GM18868 (cell line): ENCODE results near the gene SLC49A3.
"Not testable (repeated sequence)": the region's sequence is repeated elsewhere in the genome, so short reads cannot be mapped to it uniquely, and the experiment has no call there.

Experiments
- ATAC-seq: cut with Tn5 transposase; IDR thresholded peaks from one replicate; pipeline ENCODE4 v1.9.1; 2021; ENCODE audit warnings: mild to moderate bottlenecking, moderate library complexity; ENCODE audit not compliant: unreplicated experiment

The SLC49A3 gene

DNA sequence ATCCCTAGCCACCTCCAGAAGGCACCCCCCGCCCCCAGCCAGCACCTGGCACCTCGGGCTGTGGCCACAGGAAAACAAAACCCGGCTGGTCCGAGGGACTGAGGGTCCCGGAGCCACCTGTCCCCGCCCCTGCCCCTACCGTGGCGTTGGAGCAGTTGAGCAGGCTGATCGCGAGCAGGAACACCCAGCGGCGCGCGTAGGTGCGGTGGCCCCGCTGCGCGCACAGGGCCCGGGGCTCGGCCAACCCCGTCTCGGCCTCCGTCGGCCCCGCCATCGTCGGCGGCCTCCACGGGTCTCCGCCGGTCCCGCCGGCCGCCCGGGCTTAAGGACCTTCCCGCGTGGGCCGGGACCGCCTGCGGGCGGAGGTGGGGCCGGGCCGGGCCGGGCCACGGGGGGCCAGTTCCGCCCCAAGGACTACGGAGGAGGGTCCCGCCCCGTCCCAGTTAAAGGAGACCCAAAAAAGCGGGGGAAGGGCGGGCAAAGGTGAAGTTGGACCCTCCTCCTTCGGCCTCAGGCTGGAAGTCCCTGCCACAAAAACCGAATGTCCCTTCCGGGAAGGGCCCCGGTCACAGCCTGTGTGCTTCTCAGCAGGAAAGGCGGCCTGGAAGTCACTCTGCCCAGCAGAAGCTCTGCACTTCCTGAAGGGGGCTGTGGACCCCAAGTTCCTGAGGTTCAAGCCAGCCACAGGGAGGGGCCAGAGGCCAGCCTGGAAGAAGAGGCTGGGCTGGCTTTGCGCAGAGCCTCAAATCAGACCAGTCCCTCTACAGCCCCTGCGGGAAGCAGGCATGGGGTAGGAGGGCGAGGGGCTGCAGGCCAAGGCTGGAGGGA is at the start of gene SLC49A3:
Gene SLC49A3 (minus strand): TSS at position 298 of the 828 bp plus-strand sequence. CDS start 24 bp downstream, at position 274.
- ATAC-seq = peak; percentile 41

DNA sequence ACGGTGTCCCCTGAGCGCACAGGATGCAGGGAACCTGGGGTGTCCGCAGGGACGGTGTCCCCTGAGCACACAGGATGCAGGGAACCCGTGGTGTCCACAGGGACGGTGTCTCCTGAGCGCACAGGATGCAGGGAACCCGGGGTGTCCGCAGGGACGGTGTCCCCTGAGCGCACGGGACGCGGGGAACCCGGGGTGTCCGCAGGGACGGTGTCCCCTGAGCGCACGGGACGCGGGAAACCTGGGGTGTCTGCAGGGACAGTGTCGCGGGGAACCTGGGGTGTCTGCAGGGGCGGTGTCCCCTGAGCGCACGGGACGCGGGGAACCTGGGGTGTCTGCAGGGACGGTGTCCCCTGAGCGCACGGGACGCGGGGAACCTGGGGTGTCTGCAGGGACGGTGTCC is 47.6 kb upstream of the SLC49A3 start:
- ATAC-seq = not testable (repeated sequence)

DNA sequence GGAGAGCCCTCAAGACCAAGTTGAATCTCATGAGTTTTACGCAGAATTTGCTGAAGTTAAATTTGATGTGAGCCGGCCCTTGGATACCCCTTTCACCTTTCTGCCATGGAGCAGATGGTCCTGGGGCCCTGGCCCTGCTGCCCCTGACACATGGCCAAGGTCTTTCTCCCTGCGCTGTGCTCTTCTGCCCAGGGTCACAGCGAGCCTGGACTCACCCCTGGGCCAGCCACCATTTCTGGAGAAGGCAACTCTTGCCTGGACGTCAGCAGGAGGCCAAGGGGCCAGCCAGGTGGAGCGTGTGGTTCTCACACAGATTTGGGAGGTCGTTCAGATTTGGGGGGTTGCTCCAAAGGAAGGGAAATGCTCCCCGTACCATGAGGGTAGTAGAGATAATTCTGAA is 46.6 kb upstream of the SLC49A3 start:
- no peak for ATAC-seq

DNA sequence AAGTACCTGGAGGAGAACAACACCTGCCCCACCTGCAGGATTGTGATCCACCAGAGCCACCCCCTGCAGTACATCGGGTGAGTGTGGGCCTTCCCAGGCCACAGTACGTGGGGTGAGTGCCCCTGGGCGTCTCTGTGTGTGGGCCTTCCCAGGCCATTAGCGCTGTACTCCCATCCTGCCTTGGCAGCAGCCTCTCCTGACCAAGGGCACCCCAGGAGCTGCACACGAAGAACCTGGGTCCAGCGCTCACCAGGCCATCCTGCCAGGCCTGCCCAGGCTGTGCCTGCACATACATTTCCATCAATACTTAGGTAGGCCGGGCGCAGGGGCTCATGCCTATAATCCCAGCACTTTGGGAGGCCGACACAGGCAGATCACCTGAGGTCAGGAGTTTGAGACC is 46.0 kb upstream of the SLC49A3 start:
- ATAC-seq = no peak

DNA sequence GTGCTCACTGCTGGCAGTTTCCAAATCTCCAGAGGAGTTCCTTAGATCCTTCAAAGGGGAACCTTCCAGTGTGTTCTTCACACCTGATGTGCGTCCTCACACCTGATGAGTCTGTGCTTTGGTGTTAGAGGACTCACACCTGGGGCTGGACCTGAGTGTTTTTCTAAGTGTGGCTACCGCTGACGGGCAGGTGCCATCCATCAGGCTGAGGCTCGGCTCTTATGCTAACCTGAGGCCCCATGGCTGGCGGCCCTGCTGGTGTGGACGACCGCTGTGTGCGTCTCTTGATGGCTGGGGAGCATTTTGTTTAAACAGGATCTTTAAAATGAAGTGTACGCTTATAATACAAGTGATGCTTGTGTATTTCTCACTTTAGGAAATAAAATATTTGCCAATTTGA is 45.1 kb upstream of the SLC49A3 start:
- no peak for ATAC-seq

DNA sequence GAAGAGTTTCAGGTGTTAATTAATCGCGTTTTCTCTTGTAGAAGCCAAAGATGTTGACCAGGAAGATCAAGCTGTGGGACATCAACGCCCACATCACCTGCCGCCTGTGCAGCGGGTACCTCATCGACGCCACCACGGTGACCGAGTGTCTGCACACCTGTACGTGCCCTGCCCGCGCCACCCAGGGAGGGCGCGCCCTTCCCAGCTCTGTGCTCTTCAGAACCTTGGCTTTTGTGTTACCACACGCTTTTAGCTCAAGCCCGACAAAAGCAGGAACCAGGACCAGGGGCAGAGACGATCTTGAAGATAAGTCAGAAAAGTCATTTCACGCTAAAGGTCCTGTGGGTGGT is 44.7 kb upstream of the SLC49A3 start:
- no peak for ATAC-seq

DNA sequence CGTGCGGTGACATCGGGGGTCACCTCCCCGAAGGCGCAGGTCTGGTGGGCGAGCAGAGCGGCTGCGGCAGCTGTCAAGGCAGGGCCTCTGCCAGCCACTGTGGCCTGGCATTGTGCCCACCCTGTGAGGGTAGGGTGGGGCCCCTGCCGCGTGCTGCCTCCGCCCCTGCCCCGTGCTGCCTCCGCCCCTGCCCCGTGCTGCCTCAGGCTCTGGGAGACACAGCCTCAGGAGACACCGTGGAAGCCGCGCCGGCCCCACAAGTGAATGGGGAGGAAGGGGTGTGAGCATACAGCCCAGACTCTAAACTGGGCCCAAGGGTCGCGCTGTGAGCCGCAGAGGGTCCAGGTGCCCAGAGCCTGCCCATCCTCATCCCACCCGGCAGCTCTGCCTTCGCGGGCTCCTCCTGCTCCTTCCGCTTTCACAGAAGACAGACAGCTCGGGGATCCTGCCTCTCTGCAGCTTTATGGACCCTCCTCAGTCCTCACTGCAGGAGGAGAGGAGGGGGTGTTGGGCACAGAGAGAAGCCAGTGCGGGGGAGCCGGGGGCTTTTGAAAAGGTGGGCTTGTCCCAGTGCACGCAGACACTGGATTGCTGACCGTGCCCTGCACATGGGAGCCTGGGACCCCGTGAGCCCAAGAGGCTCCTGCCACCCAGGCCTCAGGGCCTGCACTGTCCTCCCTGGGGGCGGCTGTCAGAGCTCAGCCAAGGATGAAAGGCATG is 44.1 kb upstream of the SLC49A3 start:
- ATAC-seq = no peak

DNA sequence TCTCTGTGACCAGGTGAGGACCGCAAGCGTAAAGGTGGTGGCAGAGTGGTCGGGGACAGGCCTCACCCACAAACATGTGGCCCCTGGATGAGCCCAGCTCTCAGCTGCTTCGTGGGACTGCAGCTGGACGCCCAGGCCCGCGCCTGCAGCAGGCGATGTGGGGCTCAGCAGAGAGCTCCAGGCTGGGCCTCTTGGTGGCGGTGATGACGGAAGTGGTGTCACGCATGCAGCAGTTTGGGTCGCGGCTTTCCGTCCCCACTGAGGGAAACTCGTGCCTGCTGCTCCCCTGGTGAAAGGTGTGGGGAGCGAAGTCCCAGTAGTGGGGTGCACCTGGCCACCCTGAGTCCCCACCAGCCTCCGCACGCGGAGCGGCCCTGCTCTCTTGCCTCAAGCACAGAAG is 43.5 kb upstream of the SLC49A3 start:
- no peak for ATAC-seq

DNA sequence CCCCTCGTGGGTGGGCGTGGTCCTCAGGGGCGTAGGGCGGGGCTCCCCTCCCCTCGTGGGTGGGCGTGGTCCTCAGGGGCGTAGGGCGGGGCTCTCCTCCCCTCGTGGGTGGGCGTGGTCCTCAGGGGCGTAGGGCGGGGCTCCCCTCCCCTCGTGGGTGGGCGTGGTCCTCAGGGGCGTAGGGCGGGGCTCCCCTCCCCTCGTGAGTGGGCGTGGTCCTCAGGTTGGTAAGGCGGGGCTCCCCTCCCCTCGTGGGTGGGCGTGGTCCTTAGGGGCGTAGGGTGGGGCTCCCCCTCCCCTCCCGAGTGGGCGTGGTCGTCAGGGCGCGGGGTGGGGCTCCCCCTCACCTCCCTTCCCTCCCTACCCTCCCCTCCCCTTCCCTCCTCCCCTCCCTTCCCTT is 43.0 kb upstream of the SLC49A3 start:
- ATAC-seq = not testable (repeated sequence)

DNA sequence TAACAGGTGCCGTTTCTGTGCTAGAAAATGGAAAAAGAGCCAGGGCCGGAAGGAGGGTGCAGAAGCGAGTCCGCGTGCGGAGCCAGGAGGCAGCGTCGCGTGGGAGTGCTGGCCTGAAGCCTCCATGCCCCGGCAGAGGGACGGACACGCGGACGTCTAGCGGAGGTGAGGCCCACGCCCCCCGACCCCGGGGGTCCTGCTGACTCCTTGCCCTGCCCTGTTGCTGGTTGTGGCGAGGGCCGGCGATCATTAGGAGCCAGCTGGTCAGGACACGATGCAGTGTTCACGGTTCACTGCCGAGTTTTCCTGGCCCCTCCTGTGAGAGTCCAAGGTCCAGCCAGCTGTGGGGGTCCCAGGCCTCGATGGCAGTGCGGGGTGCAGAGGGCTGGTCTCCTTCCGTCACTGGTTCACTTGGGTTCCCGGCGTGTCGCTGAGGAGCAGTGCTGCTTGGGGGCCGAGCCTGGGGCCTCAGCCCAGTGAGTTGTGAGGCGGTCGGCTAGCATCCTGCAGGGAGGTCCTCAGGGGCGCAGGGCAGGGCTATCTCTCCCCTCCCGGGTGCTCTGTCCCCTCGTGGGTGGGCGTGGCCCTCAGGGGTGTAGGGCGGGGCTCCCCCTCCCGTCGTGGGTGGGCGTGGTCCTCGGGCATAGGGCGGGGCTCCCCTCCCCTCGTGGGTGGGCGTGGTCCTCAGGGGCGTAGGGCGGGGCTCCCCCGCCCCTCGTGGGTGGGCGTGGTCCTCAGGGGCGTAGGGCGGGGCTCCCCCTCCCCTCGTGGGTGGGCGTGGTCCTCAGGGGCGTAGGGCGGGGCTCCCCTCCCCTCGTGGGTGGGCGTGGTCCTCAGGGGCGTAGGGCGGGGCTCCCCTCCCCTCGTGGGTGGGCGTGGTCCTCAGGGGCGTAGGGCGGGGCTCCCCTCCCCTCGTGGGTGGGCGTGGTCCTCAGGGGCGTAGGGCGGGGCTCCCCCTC is 42.3 kb upstream of the SLC49A3 start:
- ATAC-seq = not testable (repeated sequence)

DNA sequence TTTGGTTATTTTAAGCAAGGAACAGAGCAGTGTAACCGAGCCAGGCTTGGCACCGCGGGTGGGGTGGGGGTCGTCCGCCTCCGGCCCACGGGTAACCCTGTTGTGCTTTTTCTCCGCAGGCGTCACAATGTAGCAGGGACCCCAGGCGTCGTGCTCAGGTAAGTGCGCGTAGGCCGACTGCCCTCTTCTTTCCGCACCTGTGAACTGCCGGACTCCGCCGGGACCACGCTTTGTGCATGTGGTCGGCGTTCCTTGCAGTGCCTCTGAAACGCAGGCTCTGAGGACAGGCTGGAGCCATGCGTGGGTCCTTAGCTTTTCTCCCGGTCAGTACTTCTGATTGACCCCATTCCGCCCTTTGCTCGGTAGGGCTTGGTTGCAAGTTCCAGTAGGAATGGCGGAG is 41.6 kb upstream of the SLC49A3 start:
- ATAC-seq = no peak

DNA sequence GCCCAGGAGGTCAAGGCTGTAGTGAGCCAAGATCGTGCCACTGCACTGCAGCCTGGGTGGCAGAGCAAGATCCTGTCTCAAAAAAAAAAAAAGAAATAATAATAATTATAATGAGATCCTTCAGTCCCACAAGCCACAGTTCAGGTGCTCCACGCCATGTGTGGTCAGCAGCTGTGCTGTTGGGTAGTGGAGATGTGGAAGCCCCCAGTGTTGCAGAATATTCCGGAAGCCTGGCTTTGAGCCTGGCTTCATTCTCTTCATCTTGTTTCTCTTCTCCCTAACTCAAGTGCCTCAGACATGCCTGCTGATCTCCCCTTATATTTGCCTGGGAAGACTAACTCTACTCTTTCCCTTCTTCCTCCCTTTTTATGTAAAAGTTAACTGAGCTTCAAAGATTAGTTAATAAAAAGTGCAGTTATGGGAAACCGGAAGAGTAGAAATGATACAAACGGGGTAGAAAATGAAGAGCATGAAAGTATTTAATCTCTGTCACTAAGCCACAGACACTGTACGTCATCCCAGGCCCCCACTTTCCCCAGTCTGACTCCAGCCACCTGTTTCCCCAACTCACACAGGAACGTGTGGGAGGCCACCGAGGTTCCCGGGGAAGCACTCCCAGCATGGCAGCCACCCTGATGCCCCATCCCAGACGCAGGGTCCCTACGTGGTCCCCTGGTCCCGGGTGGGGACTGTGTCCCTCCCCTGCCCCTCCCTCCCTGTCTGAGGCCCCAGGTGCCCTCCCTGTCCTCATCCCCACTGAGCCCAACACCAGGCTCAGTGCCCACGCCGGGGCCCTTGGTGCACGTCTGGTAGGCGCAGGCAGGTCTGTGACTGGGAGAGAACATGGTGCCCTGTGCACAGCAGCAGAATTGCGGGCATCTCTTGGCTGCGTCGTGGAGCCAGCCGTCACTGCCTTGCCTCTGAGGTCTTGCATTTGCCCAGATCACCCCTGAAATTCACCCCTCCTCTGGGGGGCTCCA is 40.7 kb upstream of the SLC49A3 start:
- no peak for ATAC-seq

DNA sequence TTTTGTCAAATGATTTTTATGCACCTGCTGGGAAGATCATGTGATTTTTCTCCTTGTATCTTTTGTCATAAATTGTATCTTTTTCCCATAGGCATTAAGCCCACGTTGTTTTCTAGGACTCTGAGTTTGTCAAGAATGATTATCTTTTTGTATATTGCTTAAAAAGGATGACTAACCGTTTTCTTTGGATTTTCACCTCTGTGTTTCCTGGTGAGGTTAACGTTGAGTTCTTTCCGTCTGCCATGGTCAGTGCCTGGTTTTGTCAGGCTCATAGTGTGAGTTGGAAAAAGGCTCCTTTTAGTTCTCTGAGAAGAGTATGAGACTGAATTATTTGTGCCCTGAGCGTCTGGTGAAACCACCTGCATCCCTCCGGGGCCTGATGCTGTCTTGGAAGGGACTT is 38.6 kb upstream of the SLC49A3 start:
- no peak for ATAC-seq

DNA sequence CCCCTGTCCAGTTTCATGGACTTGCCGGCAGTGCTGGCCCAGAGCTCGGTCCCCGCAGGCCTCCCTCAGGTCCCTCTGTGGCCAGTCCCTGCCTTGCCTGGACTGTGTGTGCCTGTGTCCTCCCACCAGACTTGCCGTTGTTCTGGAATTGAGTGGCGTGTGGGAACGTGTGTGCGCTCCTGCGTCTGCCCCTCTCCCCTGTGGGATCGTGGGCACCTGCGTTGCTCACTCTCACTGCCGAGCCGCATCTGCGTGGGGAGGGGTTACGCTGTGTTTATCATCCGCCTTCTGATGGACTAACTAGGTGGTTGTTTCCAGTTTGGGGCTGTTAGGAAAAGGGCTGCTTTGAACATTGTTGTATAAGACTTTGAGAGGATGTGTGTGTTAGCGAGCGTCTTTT is 37.9 kb upstream of the SLC49A3 start:
- ATAC-seq = no peak

DNA sequence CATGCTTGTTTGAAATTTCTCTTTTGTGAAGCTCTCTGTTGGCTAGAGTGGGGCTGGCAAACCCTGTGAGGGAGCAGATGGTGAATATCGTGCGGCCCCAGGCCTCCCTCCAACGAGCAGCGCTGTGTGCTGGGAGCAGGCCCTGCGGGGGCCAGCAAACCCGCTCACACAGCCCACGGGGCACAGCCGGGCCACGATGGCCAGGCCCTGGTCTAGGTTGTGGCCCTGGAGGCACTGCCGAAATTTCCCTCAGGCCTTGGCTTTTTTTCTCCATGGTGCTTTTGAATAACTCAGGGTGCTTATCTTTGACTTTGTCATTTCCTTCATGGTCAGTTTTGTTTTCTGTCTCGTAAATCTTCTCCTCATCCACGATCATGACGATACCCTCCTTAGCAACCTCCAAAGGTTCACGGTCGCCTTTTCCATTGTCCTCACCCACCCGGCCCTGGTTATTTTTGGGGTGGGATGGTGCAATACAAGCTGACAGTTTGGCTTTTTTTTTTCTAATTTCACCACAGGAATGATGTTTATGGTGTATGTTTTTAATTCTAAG is 37.4 kb upstream of the SLC49A3 start:
- ATAC-seq = no peak

DNA sequence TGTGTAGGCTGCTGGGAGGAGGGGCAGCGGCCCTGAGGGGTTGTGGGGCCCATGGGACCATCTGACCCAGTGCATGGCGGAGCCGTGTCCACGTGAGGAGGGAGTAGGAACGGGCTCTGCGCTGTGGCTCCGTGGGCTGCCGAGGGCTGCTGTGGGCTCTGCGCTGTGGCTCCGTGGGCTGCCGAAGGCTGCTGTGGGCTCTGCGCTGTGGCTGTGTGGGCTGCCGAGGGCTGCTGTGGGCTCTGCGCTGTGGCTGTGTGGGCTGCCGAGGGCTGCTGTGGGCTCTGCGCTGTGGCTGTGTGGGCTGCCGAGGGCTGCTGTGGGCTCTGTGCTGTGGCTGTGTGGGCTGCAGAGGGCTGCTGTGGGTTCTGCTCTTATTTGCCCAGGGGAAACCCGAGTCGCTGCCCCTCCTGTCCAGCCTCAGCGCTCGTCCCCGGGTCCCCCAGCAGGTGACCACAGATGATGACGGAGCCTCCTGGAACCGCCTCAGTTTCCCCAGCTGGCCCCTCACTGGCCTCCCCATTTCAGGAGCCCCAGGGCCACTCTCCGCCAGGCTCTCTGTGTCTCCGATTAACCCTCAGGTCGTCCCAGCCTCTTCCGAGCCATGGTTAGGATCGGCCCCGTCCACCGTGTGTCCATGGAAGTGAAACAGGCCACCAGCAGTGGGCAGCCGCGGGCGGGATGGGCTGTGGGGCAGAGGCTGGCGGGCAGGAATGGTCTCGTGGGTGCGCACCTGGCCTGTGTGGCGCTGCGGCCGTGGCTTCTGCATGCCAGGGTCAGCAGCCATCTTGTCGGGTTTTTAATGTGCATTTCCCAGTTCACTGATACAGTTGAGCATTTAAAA is 36.7 kb upstream of the SLC49A3 start:
- ATAC-seq = no peak

DNA sequence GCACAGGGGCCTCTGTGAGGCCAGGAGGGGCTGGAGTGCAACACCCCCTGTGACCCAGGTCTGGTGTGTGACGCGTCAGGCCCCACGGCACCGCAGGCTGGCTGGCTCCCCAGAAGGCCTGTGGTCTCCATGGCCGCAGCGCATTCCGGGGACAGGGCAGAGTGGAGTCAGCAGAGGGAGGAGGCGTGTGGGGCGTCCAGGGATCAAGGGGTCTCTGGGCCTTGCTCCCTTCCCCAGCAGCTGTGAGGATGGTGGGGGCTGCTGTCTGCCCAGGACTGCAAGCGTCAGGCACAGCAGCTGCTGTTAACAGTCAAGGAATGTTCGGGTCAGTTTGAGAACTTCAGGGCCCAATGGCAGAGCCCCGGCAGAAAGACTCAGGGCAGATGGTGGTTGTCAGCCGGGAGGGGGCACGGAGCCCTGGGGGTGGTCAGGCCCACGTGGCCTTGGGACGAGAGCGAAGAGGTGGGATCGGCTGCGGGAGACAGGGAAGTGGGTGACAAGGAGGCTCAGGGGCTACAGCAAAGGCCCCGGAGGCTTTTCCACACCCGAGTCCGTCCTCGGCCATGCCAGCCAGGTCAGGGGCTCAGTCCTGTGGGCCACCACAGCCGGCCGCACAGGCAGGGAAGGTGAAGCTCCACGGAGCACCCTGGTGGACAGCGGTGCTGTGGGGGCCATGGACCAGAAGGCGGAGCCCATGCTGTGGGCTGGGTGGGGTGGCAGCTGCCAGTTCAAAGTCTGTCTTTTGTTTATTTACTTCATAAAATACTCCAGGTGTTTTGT is 35.0 kb upstream of the SLC49A3 start:
- ATAC-seq = no peak

DNA sequence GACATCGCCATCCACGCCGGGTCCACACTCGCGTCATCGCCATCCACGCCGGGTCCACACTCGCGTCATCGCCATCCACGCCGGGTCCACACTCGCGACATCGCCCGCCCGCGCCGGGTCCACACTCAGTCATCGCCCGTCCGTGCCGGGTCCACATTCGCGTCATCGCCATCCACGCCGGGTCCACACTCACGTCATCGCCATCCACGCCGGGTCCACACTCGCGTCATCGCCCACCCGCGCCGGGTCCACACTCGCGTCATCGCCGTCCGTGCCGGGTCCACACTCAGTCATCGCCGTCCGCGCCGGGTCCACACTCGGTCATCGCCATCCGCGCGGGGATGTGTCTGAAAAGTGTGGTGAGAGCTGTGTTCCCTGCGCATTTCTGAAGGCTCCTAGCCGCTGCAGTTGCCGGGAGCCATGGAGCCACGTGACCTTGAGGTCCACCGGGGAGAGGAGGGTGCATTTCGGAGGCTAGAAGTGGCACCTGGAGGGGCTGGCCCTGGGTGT is 34.0 kb upstream of the SLC49A3 start:
- ATAC-seq = no peak
